GM19023 (cell line): ENCODE results near the gene GPHA2.

Source experiments
- ATAC-seq: cut with Tn5 transposase; IDR thresholded peaks from one replicate; pipeline ENCODE4 v1.9.1; 2021; ENCODE audit warnings: mild to moderate bottlenecking, moderate library complexity; ENCODE audit not compliant: unreplicated experiment

Gene GPHA2

DNA sequence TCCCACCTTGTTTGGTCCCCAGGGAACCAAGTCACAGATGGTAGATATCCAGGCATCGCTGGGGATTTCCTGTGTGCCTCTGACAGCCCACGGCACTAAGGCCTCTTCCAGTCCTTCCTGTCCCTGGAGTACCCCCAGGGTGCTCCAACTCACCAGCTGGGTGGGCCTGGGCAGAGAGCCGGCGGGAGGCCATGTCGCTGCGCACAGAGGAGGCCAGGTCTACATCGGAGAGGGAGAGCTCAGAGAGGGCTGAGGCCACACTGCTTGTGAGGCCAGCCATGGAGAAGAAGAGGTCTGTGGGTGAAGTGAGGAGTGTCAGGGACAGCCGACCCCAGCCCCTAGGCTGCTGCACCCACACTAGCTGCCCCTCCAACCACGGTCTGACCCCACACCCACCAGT is 24.0 kb downstream of the GPHA2 start:
- no peak for ATAC-seq

DNA sequence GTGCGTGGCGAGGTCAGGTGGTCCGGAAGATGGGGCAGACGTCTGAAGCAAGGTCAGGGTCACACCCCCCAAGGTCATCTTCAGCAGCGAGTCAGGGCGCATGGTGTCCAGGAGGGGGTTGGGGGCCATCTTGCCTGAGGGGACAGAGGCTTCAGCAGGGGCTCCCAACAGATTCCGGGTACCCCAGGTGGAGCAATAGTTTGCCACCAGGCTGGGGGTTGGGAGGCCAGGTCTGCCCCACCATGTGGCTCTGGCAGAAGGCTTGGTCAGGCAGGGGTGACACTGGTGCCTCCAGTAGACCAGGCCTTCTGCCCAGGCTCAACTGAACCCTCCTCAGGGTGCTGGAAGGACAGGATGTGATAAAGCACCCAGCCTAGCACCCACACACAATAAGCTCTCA is 24.6 kb downstream of the GPHA2 start:
- ATAC-seq, result no peak

DNA sequence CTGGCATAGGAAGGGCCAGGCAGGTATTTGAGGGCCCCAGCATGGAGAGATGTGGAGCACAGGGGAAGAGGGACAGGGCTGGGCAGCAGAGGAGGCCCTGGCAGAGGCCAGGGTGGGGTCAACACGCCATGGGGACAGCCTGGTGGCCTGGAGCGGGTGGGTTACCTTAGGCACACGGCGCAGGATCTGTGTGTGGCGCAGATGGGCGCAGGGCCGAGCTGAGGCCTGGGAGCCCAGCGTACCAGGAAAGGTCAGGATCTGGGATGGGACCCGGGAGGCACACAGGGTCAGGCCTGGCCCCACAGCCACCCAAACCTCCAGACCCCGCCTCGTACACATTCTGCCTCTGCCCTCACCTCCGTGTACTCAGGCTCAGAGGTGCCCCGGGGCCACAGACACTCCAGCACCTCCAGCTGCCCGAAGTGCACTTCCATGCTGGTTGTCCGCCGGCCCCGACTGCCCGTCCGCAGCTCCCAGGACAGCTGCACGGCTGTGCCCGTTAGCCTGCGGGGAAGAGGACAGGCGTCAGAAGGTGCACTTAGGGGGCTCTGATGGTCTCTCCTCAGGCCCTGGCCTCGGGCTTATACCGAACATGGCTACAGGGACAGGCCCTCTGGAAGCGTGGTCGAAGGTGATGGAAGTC is 25.1 kb downstream of the GPHA2 start:
- no peak for ATAC-seq

DNA sequence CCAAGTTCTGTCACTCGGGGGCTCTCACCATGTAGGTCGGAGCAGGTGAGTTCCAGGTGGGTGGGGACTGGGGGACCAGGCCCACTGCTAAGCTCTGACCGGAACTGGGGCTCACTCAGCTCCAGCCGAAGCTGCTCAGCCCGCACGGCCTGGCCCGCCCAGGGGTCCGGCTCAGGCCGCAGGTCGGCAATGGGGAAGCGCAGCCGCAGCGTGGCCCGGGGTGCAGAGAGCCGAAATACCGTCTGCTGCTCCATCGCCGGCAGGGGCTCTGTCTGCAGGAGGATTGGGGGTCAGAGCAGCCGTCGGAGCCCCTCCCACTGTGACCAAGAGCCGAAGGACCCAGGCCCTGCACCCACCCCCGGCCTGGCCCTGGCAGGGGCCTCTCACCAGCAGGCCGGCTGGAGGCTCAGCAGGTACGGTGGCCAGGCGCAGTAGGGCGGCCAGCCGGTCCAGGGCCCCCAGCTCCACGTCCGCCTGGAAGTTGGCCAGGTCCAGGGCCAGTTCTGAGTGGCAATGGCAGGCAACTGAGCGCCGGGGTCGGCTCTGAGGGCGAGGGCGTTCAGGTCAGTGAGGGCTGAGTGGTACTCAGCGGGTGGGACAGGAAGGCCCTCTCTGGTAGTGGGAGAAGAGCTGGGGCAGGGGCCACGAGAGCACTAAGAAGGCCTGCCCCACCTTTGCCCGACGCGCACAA is 25.9 kb downstream of the GPHA2 start:
- no peak for ATAC-seq

DNA sequence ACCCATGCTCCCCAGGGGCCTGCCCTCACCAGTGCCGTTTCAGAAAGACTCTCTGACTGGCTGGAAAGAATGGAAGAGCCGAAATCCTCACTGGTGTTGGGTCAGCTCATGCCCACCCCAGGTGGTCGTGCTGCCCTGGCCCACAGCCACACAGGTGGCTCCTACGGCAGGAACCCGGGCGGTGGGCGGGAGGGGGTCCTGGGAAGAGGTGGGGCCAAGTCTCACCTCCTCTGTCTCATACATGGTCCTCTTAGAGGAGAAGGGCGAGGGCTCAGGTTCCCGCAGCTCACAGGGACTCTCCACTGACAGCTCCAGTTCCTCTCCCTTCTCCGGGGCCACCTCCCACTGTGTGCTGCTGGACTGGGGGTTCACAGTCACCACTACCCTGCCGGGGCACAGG is 26.9 kb downstream of the GPHA2 start:
- no peak for ATAC-seq

DNA sequence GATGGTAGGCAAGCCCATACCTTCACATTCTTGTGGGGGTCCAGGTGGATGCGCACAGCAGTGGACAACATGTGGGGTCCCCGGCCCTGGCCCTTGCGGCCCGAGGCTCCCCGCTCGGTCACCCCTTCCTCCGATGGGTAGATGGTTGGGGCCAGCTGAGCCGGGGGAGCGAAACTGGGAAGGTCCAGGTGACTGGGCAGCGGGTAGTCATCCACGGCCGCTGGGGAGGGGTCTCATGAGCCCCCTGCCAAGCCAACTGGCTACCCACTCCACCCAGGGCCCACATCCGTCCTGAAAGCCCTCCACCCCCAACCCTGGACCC is 29.4 kb downstream of the GPHA2 start:
- no peak for ATAC-seq

DNA sequence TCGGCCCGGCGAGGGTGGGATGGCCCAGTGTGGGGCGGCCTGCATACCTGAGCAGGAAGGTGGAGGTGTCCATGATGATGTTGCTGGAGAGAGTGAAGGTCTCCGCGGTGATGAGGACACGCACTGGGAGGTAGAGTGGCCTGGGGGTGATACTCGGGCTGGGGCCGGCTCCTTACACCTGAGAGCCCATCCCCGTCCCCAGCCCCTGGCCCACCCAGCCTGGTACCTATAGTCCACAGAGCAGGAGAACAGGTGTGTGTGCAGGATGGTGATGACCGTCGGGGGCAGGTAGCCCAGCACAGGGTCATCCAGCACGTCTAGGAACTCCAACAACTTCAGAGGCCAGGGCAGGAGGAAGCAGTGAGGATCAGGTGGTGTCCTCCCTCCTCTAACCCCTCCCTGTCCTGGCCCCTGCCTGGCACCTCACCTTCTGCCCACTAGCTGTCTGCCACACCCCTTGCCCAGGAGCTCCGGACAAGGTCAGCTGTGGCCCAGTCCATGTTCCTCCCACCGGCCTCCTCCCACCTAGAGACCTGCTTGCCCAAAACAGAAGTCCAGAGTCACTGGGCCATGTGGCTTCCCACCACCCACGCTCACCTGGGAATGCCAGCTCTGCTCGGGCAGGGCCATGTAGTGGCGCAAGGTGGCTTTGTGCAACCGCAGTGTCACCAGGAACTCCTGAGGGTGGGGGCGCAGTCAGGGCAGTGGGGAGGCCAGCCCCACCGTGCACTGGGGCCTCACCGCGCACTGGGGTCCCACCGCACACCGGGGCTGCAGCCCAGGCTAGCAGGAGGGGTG is 30.0 kb downstream of the GPHA2 start:
- no peak for ATAC-seq

DNA sequence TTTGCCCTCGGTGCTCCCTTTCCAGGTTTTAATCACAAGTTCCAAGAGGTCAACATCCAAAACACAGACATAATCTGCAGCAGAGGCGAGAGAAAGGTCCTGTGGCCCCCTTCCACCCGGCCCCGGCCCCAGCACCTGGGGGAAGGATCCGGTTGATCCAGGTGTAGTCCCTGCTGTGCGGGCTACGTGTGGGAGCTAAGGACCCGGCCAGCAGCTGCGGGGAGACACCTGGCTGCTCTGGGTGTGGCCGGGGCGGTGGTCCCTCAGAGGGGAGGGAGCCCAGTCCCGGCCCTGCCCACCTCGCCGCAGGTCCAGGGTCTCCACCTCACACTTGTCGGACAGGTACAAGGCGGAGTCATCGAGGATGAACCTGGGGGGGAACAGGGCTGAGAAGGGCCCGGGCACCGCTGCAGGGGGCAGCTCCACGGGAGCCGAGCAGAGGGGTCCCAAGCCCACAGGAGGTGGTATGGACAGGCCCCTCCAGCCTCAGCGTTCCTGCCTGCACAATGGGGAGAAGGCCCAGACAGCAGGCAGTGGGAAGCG is 32.3 kb downstream of the GPHA2 start:
- ATAC-seq, result no peak

DNA sequence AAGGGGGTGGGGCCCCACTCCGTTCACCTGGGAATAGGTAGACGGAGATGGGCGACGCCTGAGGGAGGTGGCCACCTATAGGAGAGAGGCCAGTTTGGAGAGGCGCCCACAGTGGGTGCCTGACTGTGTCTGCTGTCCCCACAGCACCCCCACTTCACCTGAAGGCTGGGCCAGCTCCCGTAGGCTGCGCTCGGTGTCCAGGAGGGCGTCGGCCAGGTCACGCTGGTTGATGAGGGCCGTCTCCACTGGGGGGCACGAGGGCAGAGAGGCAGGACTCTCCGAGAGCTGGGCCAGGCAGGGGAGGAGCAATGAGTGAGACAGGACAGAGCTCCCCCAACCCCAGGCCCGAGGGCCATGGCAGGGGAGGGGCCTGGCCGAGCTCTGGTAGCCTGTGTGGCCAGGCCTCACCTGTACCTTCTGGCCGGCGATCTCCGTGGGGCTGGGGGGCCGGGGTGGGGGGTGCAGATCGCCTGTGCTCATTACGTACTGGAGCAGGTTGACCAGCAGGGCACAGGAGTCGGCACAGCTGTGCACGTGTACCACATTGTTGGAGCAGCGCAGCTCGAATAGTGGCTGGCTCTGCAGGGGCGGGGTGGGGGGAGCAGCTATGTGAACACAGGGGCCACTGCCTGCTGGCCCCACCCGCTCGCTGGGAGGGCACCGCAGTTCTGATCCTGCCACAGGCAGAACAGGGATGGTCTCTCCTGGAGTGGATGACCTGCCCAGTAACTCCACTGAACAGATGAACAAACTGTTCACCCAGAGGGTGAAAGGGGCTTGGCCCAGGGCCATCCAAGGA is 33.4 kb downstream of the GPHA2 start:
- no peak for ATAC-seq

DNA sequence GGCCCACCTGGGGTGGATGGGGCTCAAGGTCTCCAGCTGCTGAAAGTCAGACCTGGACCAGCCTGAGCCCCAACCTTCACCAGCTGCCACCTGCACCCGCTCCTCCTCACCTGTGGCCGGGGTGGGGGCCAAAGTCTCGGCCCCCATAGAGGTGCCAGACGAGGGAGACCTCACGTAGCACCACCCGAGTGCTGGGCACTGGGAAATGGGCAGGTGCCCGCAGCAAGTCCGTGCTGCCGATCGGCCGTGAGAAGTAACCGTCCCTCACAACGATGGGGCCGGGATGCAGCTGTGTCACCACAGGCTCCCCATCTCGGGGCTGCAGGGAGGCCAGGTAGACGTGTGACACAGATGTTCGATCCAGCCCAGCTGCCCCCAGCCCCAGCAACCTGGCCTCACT is 34.9 kb downstream of the GPHA2 start:
- ATAC-seq, result no peak

DNA sequence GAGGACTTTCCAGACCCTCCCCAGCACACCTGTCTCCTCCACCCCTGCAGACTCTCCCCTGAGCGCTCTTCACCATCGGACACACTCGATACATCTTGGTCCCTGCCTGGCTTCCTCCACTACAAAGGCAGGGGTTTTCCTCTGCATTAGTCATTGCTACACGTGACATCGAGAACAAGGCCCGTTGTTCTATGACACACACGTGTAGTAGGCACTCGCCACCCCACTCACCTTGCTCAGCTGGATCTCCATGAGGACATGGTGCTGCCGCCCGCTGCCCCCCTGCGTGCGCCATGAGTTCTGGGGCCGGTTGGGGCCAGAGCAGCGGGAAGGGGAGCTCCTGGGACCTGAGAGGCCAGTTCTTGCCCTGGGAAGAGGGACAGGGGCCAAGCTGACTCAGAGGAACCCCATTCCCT is 35.4 kb downstream of the GPHA2 start:
- ATAC-seq, result no peak

DNA sequence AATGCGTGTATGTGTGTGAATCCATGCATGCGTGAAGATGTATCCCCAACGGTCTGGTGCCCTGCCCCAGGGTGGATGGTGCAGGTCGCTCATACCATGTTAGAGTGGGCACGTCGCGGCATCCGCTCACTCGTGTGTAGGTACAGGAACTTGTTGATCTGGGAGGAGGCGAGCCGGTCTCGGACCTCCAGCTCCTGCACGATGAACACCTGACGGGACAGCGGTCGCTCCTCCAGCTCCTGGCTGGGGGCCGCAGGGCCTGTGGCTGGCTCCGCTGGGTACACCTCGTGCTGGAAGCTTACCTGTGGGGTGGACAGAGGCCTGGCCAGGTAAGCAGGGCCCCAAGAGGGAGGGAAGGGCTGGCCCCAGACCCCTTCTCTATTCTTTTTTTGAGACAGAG is 37.2 kb downstream of the GPHA2 start:
- ATAC-seq, result no peak

DNA sequence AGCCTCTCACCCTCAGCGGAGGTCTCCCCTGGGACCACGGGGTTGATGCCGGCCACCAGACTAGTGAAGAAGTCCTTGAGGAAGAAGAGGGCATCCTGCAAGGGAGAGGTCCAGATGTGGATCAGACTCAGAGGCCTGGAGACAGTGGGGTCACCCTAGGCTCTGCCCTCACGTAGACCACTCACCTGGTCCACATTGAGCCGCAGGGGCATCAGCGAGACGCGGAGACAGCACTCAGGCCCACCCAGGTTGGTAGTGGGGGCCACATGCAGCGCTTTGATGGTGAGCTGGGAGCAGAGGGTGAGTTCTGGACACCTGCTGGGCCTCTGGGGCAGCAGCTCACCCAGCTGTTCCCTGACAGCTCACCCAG is 37.6 kb downstream of the GPHA2 start:
- no peak for ATAC-seq

DNA sequence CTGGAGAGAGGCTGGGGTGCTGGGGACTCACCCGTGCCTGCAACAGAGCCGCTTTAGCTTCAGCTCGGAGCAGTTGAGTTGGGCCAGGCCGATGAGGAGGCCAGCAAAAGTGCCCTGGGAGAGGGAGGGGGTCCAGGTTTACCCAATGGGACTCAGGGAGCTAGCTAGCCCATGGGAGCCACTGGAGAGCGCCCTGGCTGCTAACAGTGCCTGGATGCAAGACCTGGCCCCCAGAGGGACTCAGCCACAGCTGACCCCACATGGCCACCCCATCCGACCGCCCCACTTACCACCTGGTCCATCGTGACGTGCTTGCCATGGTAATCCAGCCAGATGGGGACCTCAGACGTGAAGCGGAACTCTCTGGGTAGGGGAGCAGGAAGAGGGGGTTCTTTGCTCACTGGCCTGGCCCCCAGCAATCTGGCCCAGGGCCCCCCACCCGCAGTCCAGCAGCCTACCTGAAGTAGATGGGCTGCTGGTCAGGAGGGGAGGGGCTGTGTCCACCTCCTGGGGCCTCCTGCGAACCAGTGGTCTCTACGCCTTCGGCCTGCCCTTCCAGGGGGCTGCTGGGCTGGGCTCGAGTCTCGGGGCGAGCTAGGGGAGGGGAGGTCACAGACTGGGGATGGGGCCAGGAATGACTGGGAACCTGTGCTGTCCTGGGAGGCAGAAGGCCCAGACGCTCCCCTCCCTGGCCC is 38.2 kb downstream of the GPHA2 start:
- no peak for ATAC-seq

DNA sequence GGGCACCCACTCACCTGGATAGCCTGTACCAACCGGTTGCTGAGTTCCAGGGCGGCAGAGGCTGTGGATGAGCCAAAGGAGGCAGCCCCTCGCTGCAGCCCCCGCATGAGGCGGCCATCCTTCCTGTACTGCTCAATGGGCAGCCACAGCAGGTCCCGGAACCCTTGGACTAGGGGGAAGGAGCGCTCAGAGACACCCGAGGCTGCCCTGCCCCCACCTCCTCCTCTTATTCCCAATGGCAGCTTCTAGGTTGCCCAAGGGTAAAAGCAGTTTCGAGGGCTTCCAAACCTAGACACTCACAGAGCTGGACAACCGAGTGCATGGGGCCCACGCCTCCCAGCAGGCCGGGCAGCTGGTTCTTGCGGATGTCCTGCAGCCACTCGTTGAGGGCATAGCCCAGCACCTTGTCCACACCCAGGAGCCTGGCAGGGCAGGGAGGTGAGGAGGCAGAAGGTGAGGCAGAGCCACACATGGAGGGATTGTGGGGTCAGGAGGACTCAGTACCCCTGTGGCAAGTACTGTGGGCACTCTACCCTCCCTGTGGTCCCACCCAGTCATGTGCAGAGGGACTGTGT is 39.2 kb downstream of the GPHA2 start:
- no peak for ATAC-seq

DNA sequence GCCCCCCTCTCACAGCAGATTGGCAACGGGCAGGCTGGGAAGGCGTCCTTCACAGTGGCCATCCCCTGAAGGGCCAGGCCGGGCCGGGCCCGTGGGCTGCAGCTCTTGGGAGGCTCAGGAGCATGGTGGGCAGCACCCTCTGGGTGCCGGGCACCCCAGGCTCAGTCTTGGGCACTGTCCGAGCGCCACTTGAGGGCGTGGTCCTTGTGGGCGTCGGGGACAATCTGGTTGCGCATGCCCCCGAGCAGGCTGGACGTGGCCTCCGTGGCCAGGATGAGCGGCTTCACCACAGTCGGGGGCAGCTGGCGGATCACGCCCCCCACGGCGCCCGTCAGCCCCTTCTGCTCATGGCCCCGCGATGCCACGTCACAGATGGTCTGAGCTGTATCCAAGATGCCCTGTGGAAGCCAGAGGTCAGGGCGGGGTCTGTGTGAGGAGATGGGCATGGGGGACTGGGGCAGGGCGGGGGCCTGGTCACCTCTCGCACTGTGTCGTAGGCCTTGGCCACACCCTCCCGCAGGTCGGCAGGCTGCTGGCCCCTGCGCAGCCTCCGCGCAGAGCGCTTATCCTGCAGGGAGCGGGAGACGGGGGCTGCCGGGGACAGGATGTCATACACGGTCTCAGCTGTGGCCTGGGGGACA is 40.8 kb downstream of the GPHA2 start:
- no peak for ATAC-seq

DNA sequence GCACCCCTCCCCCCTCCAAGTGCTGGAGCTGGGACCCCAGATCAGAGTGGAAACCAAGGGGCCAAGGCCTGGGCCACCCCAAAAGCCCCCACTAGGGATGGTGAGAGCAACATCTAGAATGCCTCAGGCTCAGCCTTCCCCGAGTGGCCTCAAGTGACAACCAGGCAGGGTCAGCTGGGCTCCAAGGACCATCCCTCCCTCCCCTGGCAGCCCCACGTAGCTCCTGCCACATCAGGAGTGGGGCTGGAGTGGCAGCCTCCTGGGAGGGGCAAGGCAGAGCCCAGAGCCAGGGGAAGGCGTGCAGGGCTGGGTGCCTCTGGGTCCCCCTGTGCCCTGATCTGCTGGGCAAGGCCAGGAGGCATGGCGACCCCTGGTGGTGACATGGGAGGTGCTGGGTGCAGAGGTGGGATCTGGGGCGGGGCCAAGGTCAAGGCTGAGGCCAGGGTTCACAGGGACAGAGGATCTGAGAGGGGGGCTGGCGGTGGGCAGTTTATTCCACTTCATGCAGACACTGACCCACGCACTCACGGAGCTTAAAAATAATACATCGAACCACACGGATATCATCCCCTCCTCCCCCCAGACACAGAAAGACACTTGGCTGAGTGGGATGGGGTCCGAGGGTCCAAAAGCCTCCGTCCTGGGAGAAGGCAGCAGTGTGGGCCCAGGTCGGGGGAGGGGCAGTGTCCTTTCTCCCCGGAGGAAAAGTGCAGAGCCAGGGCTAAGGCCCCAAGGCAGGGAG is 41.5 kb downstream of the GPHA2 start:
- ATAC-seq, result peak; percentile 74

DNA sequence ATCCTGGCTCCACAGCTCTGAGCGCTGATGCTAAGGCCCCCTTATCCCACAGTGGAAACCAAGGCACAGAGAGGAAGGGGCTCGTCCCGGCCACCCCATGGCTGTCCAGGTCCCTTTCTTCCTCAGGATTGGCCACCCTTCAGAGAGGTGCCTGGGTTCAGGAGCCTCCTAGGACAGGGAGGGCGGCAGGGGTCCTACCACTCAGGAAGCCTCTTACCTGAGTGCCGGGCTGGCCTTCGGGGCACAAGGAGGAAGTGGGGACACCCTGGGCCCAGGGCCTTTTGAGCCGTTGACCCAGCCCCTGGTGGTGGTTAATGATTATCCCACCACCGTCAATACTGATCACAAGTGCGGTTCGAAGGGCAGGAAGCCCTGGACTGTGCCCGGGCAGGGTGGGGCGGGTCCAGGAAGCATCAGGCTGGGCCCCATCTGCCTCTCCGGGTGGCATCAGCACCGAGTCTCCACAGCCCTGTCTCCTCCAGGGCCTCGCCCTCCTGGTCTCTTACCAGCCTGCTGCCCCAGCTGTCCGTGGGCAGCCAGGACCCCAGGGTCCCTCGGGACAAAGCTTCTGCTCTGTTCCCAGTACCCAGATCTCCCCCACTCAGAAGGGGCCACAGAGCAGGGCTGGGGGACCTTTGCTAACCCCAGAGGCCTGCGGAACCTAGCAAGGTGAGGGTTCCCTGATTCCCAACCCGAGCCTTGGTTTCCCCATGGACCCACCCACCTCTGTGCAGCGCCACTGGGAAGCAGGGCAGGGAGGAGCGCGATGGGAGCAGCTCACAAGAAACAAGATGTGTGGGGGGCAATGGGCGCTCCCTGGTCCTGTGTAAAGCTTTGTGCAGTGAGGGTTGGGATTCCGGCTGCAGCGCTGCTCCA is 42.3 kb downstream of the GPHA2 start:
- no peak for ATAC-seq
